A549 treated with Hydrocortisone at 1 μM for 4 hours (cell line): ENCODE measurements around the gene VTI1A. TPM values are rescaled to one million over a fixed set of nuclear protein-coding genes. Genes with fewer than 3 reads are reported as not detected.

Experiments used
- total RNA-seq: library from RNA; stranded (reverse); fragments of 200-300 nt; extraction: Qiagen RNA extraction; gene quantifications from 5 replicates; pipeline ENCODE4 v1.2.3, GENCODE V29; 2022

The VTI1A gene
- 11.5 to 15.8 TPM (median 13.2 TPM) in 5 replicates for total RNA-seq

DNA sequence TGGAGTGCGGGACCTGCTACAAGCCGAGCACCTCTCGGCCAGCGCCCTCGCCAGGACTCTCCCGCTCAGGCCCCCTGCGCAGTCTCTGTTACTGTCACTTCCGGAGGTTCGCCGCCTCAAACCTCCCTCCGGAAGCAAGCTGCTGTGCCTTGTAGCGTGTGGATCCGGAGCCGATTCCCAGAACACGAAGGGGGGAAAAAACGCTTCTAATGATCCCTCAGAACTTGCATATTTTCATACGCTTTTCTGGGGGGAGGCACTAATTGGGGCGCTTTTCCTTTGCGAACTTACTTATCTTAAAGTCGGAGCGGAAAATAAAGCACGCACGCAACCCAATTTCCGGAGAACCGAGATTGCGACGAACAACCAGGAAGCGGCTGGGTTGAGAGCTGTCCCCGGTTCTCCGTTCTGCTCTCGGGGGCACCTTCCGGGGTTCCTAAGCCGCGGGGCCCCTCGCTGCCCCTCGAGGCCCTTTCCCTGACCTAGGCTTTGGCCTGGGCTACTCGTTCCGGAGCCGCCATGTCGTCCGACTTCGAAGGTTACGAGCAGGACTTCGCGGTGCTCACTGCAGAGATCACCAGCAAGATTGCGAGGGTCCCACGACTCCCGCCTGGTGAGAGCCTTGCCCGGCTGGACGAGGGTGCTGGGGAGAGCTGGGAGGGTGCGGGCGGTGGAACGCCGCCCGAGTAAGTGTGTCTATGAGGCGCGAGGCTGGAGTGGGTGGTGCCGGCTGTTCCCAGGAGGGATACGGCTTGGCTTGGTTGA is at the start of gene VTI1A, which contains the start of gene ZDHHC6:
VTI1A (plus strand) TSS at position 361 of the 765 bp plus-strand sequence; CDS start at position 520, 159 bp downstream.
ZDHHC6 (minus strand) TSS at position 60 of the 765 bp plus-strand sequence. CDS start 1,478 bp downstream, outside the sequence.

Other genes with a start within 250 kb of the VTI1A start
- gene TECTB, start 163.8 kb upstream of the VTI1A start, total RNA-seq, result not detected in 5 replicates
- gene ACSL5, start 73.1 kb upstream of the VTI1A start, total RNA-seq, result 0.29 to 0.46 TPM (median 0.41 TPM) in 5 replicates
- gene ZDHHC6, start 301 bp upstream of the VTI1A start, total RNA-seq, result 27.9 to 31.6 TPM (median 29.7 TPM) in 5 replicates